CD4-positive, alpha-beta T cell treated with Interleukin-17A for 1 hour (primary cell): ENCODE data around the gene ARHGEF37.
"Not testable (repeated sequence)": the region's sequence is repeated elsewhere in the genome, so short reads cannot be mapped to it uniquely, and the experiment has no call there.

Source experiments
- DNase-seq: peaks from one replicate; pipeline ENCODE4 v3.0.0-alpha.2; 2020

The ARHGEF37 gene

DNA sequence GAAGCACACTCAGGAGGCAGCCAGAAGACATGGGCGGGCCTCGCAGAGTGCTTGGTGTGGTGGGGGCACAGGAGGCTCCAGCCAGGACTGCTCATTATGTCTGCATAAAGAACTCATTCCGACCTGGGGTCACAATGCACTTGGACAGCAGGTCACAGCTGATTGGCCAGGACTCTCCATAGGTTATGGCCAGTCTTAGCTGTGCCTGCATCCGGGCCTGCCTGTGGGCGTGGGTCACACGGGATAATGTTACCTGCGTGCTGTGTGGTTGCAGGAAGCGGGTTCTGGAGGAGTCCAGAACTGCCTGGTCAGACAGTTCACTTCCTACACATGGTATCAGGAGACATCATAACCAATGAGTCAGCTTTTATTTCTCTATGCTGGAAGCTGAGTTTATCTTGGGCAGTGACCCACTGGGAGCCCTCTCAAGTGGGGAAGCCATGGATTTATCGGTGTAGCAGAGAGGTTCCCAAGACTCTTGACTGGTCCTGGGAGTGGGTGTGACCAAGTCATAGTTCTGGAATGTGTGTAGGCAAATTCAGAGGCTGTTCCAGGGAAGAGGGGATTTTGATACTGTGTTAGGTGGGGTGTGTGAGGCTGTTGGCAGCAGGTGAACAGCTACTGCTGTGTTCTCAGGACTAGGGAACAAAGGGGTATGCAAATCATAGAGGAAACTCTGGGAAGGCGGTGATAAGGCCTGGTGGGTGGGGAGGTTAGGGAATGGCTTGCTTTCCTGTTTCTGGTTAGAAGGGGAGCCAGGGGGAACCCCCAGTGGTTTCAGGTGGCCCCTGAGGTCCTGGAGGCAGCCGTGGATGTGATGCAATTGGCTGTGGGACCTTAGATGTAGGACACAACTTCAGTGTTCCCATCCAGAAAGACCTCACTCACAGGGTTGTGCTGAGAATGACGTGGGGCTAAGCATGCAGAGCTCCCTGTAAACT, 51.3 kb downstream of the ARHGEF37 start:
- no peak for DNase-seq

GRCh38 chr5:149633476-149634350, 52.4 kb downstream of the ARHGEF37 start:
- no peak for DNase-seq

GRCh38 chr5:149635394-149635793, 54.1 kb downstream of the ARHGEF37 start:
- no peak for DNase-seq

GRCh38 chr5:149636191-149636860, 55.0 kb downstream of the ARHGEF37 start:
- no peak for DNase-seq

GRCh38 chr5:149636861-149637246, 55.6 kb downstream of the ARHGEF37 start:
- peak; percentile 64 for DNase-seq

DNA sequence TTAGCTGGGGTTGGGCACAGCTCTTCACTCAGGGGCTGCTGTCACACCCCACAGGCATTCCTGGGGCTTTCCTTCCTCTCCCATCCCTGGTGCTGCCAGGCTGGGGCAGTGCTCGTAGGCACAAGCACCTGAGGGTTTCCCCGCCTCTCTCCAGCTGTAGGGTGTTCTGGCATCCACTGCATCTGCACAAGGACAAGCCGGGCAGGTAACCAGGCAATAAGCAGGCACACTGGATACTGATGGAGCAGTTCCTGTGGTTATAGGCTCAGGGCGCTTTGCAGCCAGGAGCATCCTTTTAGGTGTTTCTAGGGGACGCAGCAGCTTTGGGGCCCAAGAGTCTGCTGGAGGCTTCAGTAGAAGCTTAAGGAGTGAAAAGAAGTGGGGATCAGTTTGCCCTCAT, 56.8 kb downstream of the ARHGEF37 start:
- DNase-seq: no peak

DNA sequence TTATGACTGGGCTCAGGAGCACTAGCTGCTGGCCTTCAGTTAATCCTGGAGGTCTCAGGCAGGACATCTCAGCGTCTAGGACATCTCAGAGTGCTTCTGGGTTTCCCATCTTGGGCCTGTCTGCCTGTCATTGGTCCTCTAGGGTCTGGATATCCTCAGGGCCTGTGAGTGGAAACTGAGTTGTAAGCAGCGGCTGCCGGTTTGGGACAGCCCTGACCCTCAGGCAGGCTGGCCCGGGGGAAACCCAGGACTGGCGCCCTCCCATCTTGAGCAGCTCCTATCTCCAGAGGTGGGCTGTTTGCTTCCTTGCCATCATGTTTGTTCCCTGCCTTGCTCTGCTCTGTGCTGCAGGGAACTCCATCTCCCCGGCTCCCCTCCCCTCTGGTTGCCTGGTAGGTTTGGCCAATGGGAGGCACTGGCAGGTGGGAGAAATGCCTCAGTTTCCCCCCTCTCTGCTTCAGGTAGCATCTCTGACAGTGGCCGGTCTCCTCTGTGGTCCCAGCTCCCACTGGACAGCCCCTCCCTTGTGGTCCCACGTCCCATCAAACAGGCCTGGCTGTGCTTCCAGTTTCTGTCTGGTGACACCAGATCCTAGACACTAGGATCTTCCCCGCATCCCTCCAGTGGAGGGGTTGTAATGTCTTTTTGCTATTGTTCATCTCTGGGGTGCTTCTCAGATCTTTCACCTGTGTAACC, 57.4 kb downstream of the ARHGEF37 start:
- no peak for DNase-seq

DNA sequence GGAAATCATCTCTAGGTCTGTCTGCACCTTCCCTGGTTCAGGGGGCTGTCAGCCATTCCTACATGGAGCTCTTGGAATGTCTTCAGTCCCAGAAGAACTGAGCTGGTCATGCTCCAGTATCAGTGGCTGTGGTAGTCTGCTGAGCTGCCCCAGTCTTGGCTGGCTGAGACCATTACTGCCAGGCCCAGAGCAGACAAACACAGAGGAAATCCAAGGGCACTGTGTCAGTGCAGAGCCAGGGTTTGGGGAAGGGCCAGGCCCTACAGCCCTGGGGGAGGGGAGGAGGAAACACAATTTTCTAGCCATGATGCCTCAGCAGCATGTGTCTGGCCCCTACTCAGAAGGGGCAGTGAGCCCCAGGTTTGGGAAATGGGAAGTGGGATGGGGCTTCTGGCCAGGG, 58.4 kb downstream of the ARHGEF37 start:
- no peak for DNase-seq

DNA sequence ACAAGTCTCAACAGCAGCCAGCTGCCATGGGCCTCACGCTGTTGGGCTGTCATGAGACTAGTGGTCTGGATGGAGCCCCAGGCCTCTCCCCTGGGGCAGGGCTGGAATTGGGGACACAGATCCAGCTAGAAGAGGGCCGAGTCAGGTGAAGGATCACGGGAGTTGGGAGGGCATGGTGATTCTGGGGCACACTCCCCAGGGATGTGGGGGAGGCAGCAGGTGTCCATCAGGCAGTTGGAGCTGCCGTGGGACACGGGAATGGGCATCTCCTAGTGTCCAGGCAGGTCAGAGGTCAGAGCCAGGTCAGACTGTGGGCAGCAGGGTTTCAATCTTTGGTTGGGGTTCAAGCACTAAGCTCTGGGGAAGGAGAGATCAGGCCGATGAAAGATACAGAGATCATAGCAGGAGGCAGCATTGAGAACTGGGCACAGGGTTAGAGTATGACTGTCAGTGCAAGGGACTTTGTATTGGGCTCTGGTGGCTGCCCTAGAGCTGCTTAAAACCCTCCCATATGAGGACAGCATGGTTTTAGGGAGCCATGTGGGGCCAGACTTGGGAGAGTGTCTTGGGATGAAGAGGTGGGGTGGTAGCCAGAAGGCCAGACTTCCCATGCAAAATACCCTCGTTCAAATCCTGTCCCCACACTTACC, 59.2 kb downstream of the ARHGEF37 start:
- no peak for DNase-seq

DNA sequence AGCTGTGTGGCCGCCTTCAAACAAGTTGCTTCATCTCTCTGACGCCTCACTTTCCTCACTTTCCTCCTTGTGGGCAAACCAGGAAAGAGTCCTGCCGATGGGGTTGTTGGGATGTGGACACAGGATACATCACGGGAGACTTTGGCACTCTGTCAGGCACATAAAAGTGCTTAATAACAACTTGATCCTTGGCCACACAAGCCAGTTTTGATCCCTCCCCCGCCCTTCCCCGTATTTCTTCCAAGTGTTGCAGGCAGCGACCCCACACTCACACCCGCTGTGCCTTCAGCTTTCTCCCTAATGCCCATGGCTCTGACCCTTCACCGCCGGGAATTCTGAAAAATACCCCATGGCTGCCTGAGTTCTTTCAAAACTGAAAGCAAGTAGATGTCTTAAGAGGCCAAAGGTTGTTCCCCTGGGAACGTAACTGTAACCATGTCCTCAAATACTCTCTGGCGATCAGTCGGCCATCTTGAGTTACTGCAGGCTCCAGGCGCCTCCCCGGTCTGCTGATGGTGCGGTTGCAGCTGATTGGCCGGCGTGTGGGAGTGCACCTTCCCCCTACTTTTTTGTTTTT, 59.8 kb downstream of the ARHGEF37 start:
- DNase-seq: no peak

- no peak for DNase-seq
These were observed 60.3 kb downstream of the ARHGEF37 start for GRCh38 chr5:149641600-149641999.

GRCh38 chr5:149643781-149644180, 62.5 kb downstream of the ARHGEF37 start:
- DNase-seq: no peak

DNA sequence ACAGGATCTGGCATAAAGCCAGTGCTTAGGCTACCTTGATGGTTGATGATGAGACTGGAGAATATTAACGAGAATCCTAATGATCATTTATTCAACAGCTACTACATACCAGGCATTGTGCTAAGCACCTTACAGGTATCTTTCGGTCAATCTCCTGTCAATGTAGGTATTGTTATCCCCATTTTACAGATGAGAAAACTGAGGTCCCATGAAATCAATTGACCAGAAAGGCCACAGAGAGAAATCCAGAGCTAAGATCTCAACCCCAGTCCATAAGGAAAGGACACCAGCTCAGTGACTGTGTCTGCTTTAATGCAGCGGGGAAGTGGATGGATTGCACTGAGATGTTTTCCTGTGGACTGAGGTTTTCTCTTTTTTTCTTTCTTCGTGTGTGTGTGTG, 63.3 kb downstream of the ARHGEF37 start:
- no peak for DNase-seq

GRCh38 chr5:149645236-149645635, 63.9 kb downstream of the ARHGEF37 start:
- DNase-seq: no peak

DNA sequence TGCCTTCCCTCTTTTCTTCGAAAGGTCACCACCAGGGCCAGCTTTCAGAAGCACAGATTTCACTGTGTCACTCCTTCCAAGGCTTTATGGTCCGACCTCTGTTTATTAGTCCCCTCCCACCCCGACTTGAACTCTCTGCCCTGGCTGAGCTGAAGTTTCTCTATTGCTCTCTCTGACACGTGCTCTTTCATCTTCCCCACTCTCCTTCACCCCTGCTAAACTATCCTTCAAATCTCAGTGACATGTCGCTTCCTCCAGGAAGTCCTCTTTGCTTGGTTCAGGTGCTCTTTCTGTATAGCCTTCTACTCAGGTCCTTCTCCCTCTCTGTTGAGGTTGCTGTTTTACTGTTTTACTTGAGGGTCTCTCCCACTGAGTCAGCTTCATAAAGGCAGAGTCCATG, 64.4 kb downstream of the ARHGEF37 start:
- DNase-seq: no peak

DNA sequence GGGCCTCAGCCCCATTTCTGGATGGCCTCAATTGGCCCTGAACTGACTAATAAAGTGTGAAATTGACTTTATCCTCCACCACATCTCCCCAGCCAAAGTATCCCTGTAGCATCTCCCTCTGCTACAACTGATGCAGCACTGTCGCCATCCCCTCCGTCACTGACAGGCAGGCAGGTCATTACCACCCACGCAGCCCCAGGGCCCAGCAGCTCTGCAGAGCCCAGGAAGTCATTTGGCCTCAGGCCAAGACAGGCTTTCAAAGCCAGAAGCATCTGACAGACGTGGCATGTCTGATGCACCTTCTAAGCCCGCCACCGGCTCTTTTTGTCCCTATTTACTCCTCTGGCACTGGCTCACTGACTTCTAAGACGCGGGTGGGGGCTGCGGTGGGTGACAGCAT, 65.3 kb downstream of the ARHGEF37 start:
- DNase-seq: peak; percentile 17

DNA sequence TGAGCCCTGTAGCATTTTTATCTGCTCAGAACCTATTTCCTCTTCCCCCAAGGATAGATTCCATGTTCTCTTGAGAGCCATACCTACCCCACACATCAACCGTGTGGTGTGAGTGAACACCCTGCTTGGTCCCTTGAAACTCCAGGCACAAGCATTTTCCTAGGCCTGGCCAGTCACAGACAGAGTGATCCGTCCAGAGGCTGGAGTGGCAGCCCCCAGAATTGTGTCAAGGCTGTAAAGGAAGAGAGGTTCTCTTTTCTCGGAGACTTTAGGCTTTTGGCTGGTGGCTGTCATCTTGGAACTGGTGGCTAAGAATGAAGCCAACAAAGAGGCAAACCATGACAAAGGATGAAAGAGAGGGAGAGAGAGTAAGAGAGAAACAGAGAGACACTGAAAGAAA, 66.0 kb downstream of the ARHGEF37 start:
- no peak for DNase-seq

GRCh38 chr5:149648464-149649393, 67.4 kb downstream of the ARHGEF37 start:
- DNase-seq: not testable (repeated sequence)

- DNase-seq: not testable (repeated sequence)
These were observed 68.4 kb downstream of the ARHGEF37 start for GRCh38 chr5:149649730-149650129.

DNA sequence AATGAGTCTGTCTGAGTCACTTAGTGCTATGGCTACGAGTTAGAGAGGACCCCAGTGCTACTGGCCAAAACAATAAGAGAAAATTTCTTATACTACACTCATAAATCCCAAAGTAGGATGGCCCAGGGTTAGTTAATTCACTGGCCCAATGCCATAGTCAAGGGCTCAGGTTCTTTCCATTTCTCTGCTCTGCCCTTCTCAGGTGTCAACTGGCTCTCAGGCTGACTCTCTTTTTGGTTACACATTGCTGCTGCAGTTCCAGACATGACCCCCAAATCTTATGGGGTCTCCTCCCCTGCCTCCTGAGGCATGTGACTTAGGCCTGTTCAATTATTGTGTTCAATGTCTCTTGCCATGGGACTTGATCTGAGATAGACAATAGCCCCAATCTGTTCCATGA, 70.4 kb downstream of the ARHGEF37 start:
- DNase-seq: no peak

DNA sequence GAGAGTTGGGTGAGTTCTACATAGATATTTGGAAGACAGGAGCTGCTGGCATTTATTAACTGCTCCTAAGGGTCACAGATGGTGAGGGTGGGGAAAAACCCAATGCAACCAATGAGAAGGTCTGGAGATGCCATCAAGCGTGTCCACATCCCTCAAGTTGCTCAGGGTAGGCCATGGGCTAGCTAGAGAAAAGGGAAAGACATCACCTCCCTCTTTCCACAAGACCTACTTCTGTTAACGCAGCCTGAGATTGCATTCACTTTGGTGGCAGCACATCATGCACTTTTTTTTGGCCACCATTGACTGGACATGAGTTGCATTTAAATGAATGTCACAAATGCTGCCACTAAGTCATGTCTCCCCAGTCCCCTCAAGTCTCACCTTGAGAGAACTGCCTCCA, 71.4 kb downstream of the ARHGEF37 start:
- DNase-seq: no peak
